HG03521 (cell line): ENCODE measurements around the gene HEATR3.
A peak's percentile ranks its signal among the peaks of the same experiment; 100 is the strongest.
"Not testable (repeated sequence)": the region's sequence is repeated elsewhere in the genome, so short reads cannot be mapped to it uniquely, and the experiment has no call there.

Experiments
- ATAC-seq: cut with Tn5 transposase; IDR thresholded peaks from one replicate; pipeline ENCODE4 v1.9.1; 2021; ENCODE audit warnings: mild to moderate bottlenecking, moderate library complexity; ENCODE audit not compliant: unreplicated experiment

HEATR3 gene

GRCh38 chr16:50096791-50097190, 31.0 kb downstream of the HEATR3 start:
- ATAC-seq, result no peak

GRCh38 chr16:50099957-50100648, 34.3 kb downstream of the HEATR3 start:
- ATAC-seq, result no peak

- ATAC-seq, result peak; percentile 48
These were observed 36.4 kb downstream of the HEATR3 start for GRCh38 chr16:50102051-50102746.

- no peak for ATAC-seq
These were observed 38.0 kb downstream of the HEATR3 start for GRCh38 chr16:50103764-50104163.

GRCh38 chr16:50114357-50115129, 48.8 kb downstream of the HEATR3 start:
- ATAC-seq, result no peak

GRCh38 chr16:50120711-50121110, 54.9 kb downstream of the HEATR3 start:
- no peak for ATAC-seq

GRCh38 chr16:50121278-50121677, 55.5 kb downstream of the HEATR3 start:
- peak; percentile 58 for ATAC-seq

- peak; percentile 50 for ATAC-seq
These were observed 56.1 kb downstream of the HEATR3 start for GRCh38 chr16:50121721-50122445.

- no peak for ATAC-seq
These were observed 57.6 kb downstream of the HEATR3 start for GRCh38 chr16:50123417-50123816.

- ATAC-seq, result no peak
These were observed 59.0 kb downstream of the HEATR3 start for GRCh38 chr16:50124769-50125168.

- ATAC-seq, result no peak
These were observed 60.4 kb downstream of the HEATR3 start for GRCh38 chr16:50126183-50126582.

GRCh38 chr16:50132571-50132970, 66.8 kb downstream of the HEATR3 start:
- ATAC-seq, result not testable (repeated sequence)

- ATAC-seq, result no peak
These were observed 67.4 kb downstream of the HEATR3 start for GRCh38 chr16:50133214-50133613.

- ATAC-seq, result no peak
These were observed 70.6 kb downstream of the HEATR3 start for GRCh38 chr16:50136399-50136798.

- ATAC-seq, result no peak
These were observed 71.5 kb downstream of the HEATR3 start for GRCh38 chr16:50137268-50137667.

GRCh38 chr16:50139580-50139979, 73.8 kb downstream of the HEATR3 start:
- ATAC-seq, result no peak

- no peak for ATAC-seq
These were observed 78.4 kb downstream of the HEATR3 start for GRCh38 chr16:50144211-50144610.

- ATAC-seq, result no peak
These were observed 81.0 kb downstream of the HEATR3 start for GRCh38 chr16:50146479-50147435.

GRCh38 chr16:50151322-50151721, 85.6 kb downstream of the HEATR3 start:
- no peak for ATAC-seq

- ATAC-seq, result no peak
These were observed 86.0 kb downstream of the HEATR3 start for GRCh38 chr16:50151756-50152155.
